ENCODE data around the gene MPHOSPH10. TPM values are rescaled to one million over a fixed set of nuclear protein-coding genes. Genes with fewer than 3 reads are reported as not detected.

MPHOSPH10 gene
- total and polyA plus RNA-seq, 2 of the 4 experiments (the other 2 are of a cell fraction) = 5.4 to 11.2 TPM

DNA sequence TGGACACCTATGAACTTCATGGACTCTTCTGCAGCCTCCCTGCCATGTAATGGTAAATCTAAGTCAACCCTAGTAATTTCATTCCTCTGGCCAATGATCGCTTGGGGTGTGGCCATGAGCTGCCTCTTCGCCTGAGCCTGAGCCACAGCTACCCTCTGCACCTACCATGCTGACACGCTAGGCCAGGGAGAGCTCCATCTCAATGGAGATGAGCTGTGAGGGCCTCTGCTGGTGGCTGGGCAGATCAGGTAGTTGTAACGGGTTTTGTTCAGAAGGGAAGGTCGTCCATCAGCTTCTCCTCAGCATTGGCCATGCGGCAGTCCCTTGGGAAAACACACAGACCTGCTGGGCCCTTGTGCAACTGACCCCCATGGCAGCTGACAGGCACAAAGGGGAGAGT lies 24.4 kb downstream of the MPHOSPH10 start:
- BruUV-seq (replicated peaks) = no TSS peak
- Histone ChIP-seq H2AK5ac (ENCODE audit: low read depth, low read length) (no peak overlapping the region), H3K4me1 (ENCODE audit: control insufficient read depth, insufficient read depth, low read length) (peaks cover 2% of the 10 kb centered on the region; the same call in 1 of the 2 replicates), H3K27me3 (ENCODE audit: control insufficient read depth, insufficient read depth, low read length) (peaks cover 8% of the 10 kb centered on the region; the same call in 1 of the 2 replicates), H3K36me3 (ENCODE audit: control insufficient read depth, insufficient read depth, low read length) (peaks cover 6% of the 10 kb centered on the region), H4K8ac (ENCODE audit: low read depth in 2 of 2, low read length in 2 of 2) (no peak overlapping the region), H2BK15ac (ENCODE audit: low read depth, low read length) (no peak overlapping the region), H3K4me3 (ENCODE audit: insufficient read depth, low read depth, low read length) (no peak overlapping the region), H3K56ac (ENCODE audit: extremely low read depth, insufficient read depth, low read length) (no peak overlapping the region), H2BK20ac (ENCODE audit: low read depth, low read length) (no peak overlapping the region), H2BK120ac (ENCODE audit: low read depth, low read length) (no peak overlapping the region), H3K9me1 (ENCODE audit: insufficient read depth, low read length) (no peaks in the 10 kb centered on the region), H4K91ac (ENCODE audit: insufficient read depth, low read depth, low read length) (no peak overlapping the region), H2AFZ (replicated peaks; ENCODE audit: low read length, poor library complexity) (no peak overlapping the region), H2BK5ac (ENCODE audit: low read depth, low read length, poor library complexity, severe bottlenecking) (no peak overlapping the region), H3K18ac (ENCODE audit: low read depth, low read length) (no peak overlapping the region), H3K14ac (replicated peaks; ENCODE audit: low read depth, low read length) (no peak overlapping the region), H4K5ac (ENCODE audit: low read depth, low read length) (no peak overlapping the region), H3K79me1 (ENCODE audit: low read depth in 1 of 2, low read length in 2 of 2) (no peaks in the 10 kb centered on the region), H4K20me1 (ENCODE audit: insufficient read depth, low read length) (no peaks in the 10 kb centered on the region), H3K4ac (ENCODE audit: low read depth, low read length) (no peak overlapping the region), H3K27ac (ENCODE audit: insufficient read depth, low read length) (no peak overlapping the region), H3K9me3 (ENCODE audit: control insufficient read depth, insufficient read depth, low read length) (no peaks in the 10 kb centered on the region), H3K4me2 (ENCODE audit: low read depth, low read length) (no peak overlapping the region), H2AK9ac (replicated peaks; ENCODE audit: low read depth, low read length, poor library complexity) (peak overlapping the region; percentile 9), H3K9ac (ENCODE audit: low read depth, low read length) (no peak overlapping the region), H3K23ac (ENCODE audit: low read depth, low read length) (no peak overlapping the region)
- ChIA-PET CTCF (no interaction called here), POLR2A (ENCODE audit: unreplicated experiment) (interaction anchor here (1.1 kb wide), 1 partner anchor 13 kb away, joined by 3 read pairs; no protein-coding TSS in a partner anchor)
- ATAC-seq (ENCODE audit: low read depth) (no peak), DNase-seq (no peak)
- intact Hi-C loops (cut with micrococcal nuclease) = no loop called here
- TF ChIP-seq RAD21 (IDR thresholded peaks at IDR 0.05; ENCODE audit: low read length) (no peak), POLR2A (IDR thresholded peaks at IDR 0.05; ENCODE audit: low read depth, low read length) (no peak), USF2 (IDR thresholded peaks at IDR 0.05; ENCODE audit: low read depth, low read length) (no peak), CHD1 (IDR thresholded peaks at IDR 0.05; ENCODE audit: low read depth, low read length) (no peak), RFX5 (IDR thresholded peaks at IDR 0.05; ENCODE audit: low read depth, low read length) (no peak), SMC3 (IDR thresholded peaks at IDR 0.05; ENCODE audit: low read depth, low read length) (no peak), MXI1 (IDR thresholded peaks at IDR 0.05; ENCODE audit: borderline replicate concordance, low read depth, low read length) (no peak), NFE2L2 (IDR thresholded peaks at IDR 0.05; ENCODE audit: low read depth, low read length) (no peak), ELK1 (IDR thresholded peaks at IDR 0.05; ENCODE audit: borderline replicate concordance, low read depth, low read length) (no peak), BHLHE40 (IDR thresholded peaks at IDR 0.05; ENCODE audit: low read depth, low read length) (no peak), MAFK (IDR thresholded peaks at IDR 0.05; ENCODE audit: low read depth, low read length) (no peak), RCOR1 (IDR thresholded peaks at IDR 0.05; ENCODE audit: insufficient replicate concordance, low read length) (no peak), MAZ (IDR thresholded peaks at IDR 0.05; ENCODE audit: borderline replicate concordance, low read depth, low read length) (no peak)
- TF ChIP-seq, protein P1, sequence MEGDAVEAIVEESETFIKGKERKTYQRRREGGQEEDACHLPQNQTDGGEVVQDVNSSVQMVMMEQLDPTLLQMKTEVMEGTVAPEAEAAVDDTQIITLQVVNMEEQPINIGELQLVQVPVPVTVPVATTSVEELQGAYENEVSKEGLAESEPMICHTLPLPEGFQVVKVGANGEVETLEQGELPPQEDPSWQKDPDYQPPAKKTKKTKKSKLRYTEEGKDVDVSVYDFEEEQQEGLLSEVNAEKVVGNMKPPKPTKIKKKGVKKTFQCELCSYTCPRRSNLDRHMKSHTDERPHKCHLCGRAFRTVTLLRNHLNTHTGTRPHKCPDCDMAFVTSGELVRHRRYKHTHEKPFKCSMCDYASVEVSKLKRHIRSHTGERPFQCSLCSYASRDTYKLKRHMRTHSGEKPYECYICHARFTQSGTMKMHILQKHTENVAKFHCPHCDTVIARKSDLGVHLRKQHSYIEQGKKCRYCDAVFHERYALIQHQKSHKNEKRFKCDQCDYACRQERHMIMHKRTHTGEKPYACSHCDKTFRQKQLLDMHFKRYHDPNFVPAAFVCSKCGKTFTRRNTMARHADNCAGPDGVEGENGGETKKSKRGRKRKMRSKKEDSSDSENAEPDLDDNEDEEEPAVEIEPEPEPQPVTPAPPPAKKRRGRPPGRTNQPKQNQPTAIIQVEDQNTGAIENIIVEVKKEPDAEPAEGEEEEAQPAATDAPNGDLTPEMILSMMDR (conservative IDR thresholded peaks at IDR 0.05; ENCODE audit: low read depth, low read length) = no peak
- 50% methylated on average over 2 of the region's 6 CpGs; no CpG with 5 or more reads in 1 of the 2 experiments for WGBS, 2 experiments (ENCODE audit: extremely low coverage in 2 of 2, insufficient read length in 1 of 2)
- in situ Hi-C loops (cut with MboI; ENCODE audit: low sequenced_read_pairs) = loop anchor here (10.0 kb wide), 1 partner anchor 350 kb away; no protein-coding TSS in a partner anchor
- dilution Hi-C loops (cut with HindIII; ENCODE audit: low sequenced_read_pairs, unreplicated experiment) = no loop called here
